Endothelial cell of umbilical vein (primary cell): ENCODE measurements around the gene KIF20A. TPM values are rescaled to one million over a fixed set of nuclear protein-coding genes. Genes with fewer than 3 reads are reported as not detected.

Experiments
- BruUV-seq: library from RNA; stranded (reverse); fragments of 400-500 nt; replicated peaks from 2 replicates; lab custom pipeline; 2021; lab: Mats Ljungman, UMichigan
- CTCF ChIA-PET: fragments of 300-600, 350-600 bp; sonication (Branson Sonifier 250); formaldehyde crosslinking; loops from one replicate; lab custom pipeline; 2021; ENCODE audit warnings: antibody characterized with exemption, inconsistent platforms; lab: Charles Lee
- POLR2A ChIA-PET: fragments of 300-600, 350-600 bp; sonication (Branson Sonifier 250); formaldehyde crosslinking; loops from one replicate; lab custom pipeline; 2021; ENCODE audit warnings: antibody characterized with exemption, inconsistent platforms; lab: Charles Lee
- DNase-seq: peaks from one replicate; pipeline ENCODE4 v3.0.0-alpha.2; 2011; ENCODE audit warnings: low read depth, low spot score
- FAIRE-seq: peaks from 2 replicates; lab custom pipeline; 2011; peaks lifted over from hg19 to GRCh38; lab: Jason Lieb, UNC
- H2AFZ ChIP-seq: 2 replicates; pipeline ENCODE4 v1.6.0; 2012; ENCODE audit warnings: low read depth, low read length, control low read depth, inconsistent platforms
- H3K27ac ChIP-seq: 2 replicates; pipeline ENCODE4 v1.5.1; 2011; ENCODE audit warnings: low read depth, mild to moderate bottlenecking, control low read depth, low read length, moderate library complexity; ENCODE audit not compliant: insufficient read depth
- H3K27me3 ChIP-seq, 2 experiments: 2 replicates each; pipeline versions ENCODE4 v1.6.0 to v1.6.1; 2011; ENCODE audit warnings: low read length in 2 of 2, mixed read lengths in 1 of 2; ENCODE audit not compliant: control insufficient read depth in 2 of 2, insufficient read depth in 2 of 2
- H3K36me3 ChIP-seq, 2 experiments: 2 replicates in 1 of 2; 3 replicates in 1 of 2; pipeline ENCODE4 v1.5.1; 2011; ENCODE audit warnings: low read length in 2 of 2, mild to moderate bottlenecking in 1 of 2, moderate library complexity in 1 of 2; ENCODE audit not compliant: control insufficient read depth in 2 of 2, insufficient read depth in 2 of 2; ENCODE audit errors: extremely low read depth in 1 of 2
- H3K4me1 ChIP-seq: 3 replicates; pipeline ENCODE4 v1.5.1; 2011; ENCODE audit warnings: mild to moderate bottlenecking, low read length; ENCODE audit not compliant: control insufficient read depth, insufficient read depth; ENCODE audit errors: extremely low read depth
- H3K4me2 ChIP-seq: 2 replicates; pipeline ENCODE4 v1.6.1; 2011; ENCODE audit warnings: low read length, control low read depth, mixed read lengths; ENCODE audit not compliant: insufficient read depth
- H3K4me3 ChIP-seq, 3 experiments: fragments of 200-600 bp in 1 of 3; sonication (generic), shearing (Covaris generic) in 1 of 3; replicated peaks in 1 of 3; 2 replicates each; pipeline ENCODE4 v1.5.1; 2011 to 2016; ENCODE audit warnings: control low read depth in 3 of 3, low read length in 3 of 3, mild to moderate bottlenecking in 2 of 3, inconsistent platforms in 1 of 3, low read depth in 1 of 3, moderate library complexity in 1 of 3; ENCODE audit not compliant: insufficient read depth in 1 of 3
- H3K79me2 ChIP-seq: 2 replicates; pipeline ENCODE4 v1.6.0; 2012; ENCODE audit warnings: low read length, inconsistent platforms; ENCODE audit not compliant: control insufficient read depth, insufficient read depth
- H3K9ac ChIP-seq: replicated peaks from 2 replicates; pipeline ENCODE3; 2011; ENCODE audit warnings: low read length, control low read depth; ENCODE audit not compliant: insufficient read depth; ENCODE audit errors: extremely low read depth
- H3K9me1 ChIP-seq: replicated peaks from 3 replicates; pipeline ENCODE4 v1.6.0; 2011; ENCODE audit warnings: mild to moderate bottlenecking, low read length; ENCODE audit not compliant: control insufficient read depth, insufficient read depth; ENCODE audit errors: extremely low read depth
- H3K9me3 ChIP-seq: replicated peaks from 2 replicates; pipeline ENCODE4 v1.5.1; 2012; ENCODE audit warnings: low read length, inconsistent platforms; ENCODE audit not compliant: control insufficient read depth, insufficient read depth
- H4K20me1 ChIP-seq: replicated peaks from 2 replicates; pipeline ENCODE3; 2011; ENCODE audit warnings: mild to moderate bottlenecking, low read length; ENCODE audit not compliant: control insufficient read depth, insufficient read depth; ENCODE audit errors: extremely low read depth
- EZH2 ChIP-seq: IDR thresholded peaks from 2 replicates; pipeline ENCODE4 v1.6.1; 2012; ENCODE audit warnings: borderline replicate concordance, low read depth, mild to moderate bottlenecking, moderate library complexity, low read length, inconsistent platforms; ENCODE audit not compliant: severe bottlenecking
- FOS ChIP-seq: IDR thresholded peaks from 2 replicates; pipeline ENCODE4 v1.6.1; 2011; ENCODE audit warnings: mild to moderate bottlenecking, low read length, moderate library complexity, borderline replicate concordance; ENCODE audit not compliant: insufficient read depth
- GATA2 ChIP-seq: IDR thresholded peaks from 2 replicates; pipeline ENCODE4 v1.7.0; 2011; ENCODE audit warnings: low read depth, mild to moderate bottlenecking, moderate library complexity, mixed read lengths, low read length; ENCODE audit not compliant: insufficient read length, insufficient read depth
- JUN ChIP-seq: IDR thresholded peaks from 2 replicates; pipeline ENCODE4 v1.6.1; 2011; ENCODE audit warnings: borderline replicate concordance, low read depth; ENCODE audit not compliant: insufficient read length, insufficient read depth
- MAX ChIP-seq: IDR thresholded peaks from 2 replicates; pipeline ENCODE4 v1.6.1; 2011; ENCODE audit not compliant: insufficient read depth, insufficient read length
- MYC ChIP-seq: IDR thresholded peaks from one replicate; pipeline ENCODE4 v1.6.1; 2011; ENCODE audit warnings: mild to moderate bottlenecking, low read depth, low read length
- POLR2A ChIP-seq: IDR thresholded peaks from 2 replicates; pipeline ENCODE4 v1.6.1; 2012; ENCODE audit warnings: low read depth, mild to moderate bottlenecking, control low read depth, low read length
- POLR2AphosphoS5 ChIP-seq: IDR thresholded peaks from 2 replicates; pipeline ENCODE4 v1.6.1; 2012; ENCODE audit warnings: low read depth, mild to moderate bottlenecking, control low read depth, low read length, moderate library complexity; ENCODE audit not compliant: insufficient read depth
- dilution Hi-C: fragments of 300-500 bp; cut with MboI; formaldehyde crosslinking; loops from one replicate; pipeline ENCODE4 v1.15.0; 2019; ENCODE audit warnings: low sequenced_read_pairs; ENCODE audit not compliant: extremely low pct_ligation_motif_present
- intact Hi-C: fragments of 100-400 bp; cut with micrococcal nuclease; formaldehyde crosslinking; loops from one replicate; pipeline ENCODE4 v1.10.0; 2022
- polyA plus RNA-seq, 4 experiments: library from polyadenylated mRNA; depleted of rRNA in 3 of 4; stranded (reverse) in 3 of 4; unstranded in 1 of 4; fragments of >200 nt; gene quantifications; 2 replicates each; pipeline versions ENCODE4 v1.2.1 to v1.2.3, GENCODE V29; 2011 to 2012; ENCODE audit warnings: missing spikeins in 1 of 4
- total RNA-seq: library from RNA; stranded (reverse); gene quantifications from 2 replicates; pipeline ENCODE4 v1.2.3, GENCODE V29; 2021
- TF ChIP-seq, protein P1 (sequence below), 2 donors: IDR thresholded peaks; 1 replicate in 1 of 2; 2 replicates in 1 of 2; pipeline ENCODE4 v1.5.1; 2011; ENCODE audit warnings: low read length in 2 of 2, mild to moderate bottlenecking in 2 of 2, moderate library complexity in 2 of 2, control low read depth in 1 of 2, inconsistent platforms in 1 of 2, low read depth in 1 of 2; ENCODE audit not compliant: insufficient read depth in 1 of 2; ENCODE audit errors: extremely low read depth in 1 of 2

The KIF20A gene
- total and polyA plus RNA-seq, 2 donors (not counting 3 experiments of a cell fraction or from before 2014, with no cell fraction given), result 38.7 to 78.1 TPM

DNA sequence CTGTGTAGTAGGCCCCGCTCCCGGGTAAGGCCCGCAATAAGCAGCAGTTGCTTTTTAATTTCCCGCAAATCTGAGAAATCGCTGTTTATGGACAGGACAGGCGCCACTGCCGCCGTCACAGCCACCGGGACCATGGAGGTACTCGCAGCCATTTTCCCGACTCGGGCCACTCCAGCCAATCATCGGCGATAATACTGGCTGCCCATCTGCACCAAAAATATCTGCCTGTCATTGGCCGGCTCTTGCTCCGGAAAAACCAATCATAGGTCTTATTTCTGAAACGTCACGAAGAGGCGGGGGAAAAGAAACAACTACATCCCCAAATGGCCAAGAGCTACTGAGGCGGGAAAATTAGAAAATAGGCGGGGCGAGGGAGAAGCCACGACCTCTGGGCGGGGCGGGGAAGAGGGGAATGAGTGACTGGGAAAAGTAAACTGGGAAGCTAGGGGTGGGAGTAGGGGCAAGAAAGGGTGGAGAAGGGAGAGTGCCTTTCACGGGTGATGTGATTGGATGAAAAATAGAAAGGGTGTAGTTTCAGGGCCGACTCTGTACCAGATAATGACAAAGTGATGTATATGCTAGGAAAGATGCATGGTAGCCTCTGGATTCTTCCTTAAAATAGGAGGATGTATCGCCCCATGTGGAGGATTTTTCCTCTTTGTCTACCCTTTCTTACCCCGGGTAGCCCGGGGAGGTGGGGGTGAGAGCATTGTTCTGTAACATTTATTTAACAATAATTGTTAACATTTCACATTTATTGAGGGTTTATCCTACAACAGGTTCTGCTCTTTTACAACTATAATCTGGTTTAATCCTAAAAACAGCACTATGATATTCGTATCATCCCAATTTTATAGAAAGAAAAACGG is 34.5 kb downstream of the KIF20A start, which contains the start of gene CDC23:
TSS of gene CDC23 (minus strand) at position 163 of the 869 bp plus-strand sequence. CDS start at position 152, 11 bp downstream.
- H3K9me3 ChIP-seq, result no peaks in the 10 kb centered on the region
- peaks cover 39% of the 10 kb centered on the region for H3K79me2 ChIP-seq
- no peaks in the 10 kb centered on the region for H3K9me1 ChIP-seq
- no peaks in the 10 kb centered on the region for H3K27me3 ChIP-seq
- ChIA-PET CTCF (interaction anchor here (1.0 to 1.9 kb wide), 3 partner anchors 10 to 139 kb away, joined by 3 to 10 read pairs (median 4); partner anchors contain the start of gene KDM3B), POLR2A (interaction anchor here (0.8 kb wide), 1 partner anchor 27 kb away, joined by 4 read pairs; no protein-coding TSS in a partner anchor)
- intact Hi-C loops, result loop anchor here (1.0 kb wide), 1 partner anchor 34 kb away; the partner anchor contains the start of gene KIF20A
- TSS peak; percentile 79 for BruUV-seq
- H3K36me3 ChIP-seq, result no peaks in the 10 kb centered on the region
- peak within 1 kb of the TSS; percentile 91 for H3K9ac ChIP-seq
- peak; percentile 100 for FAIRE-seq
- H3K4me3 ChIP-seq, result peak within 1 kb of the TSS; percentile 46 to 71 (median 61)
- peak within 1 kb of the TSS; percentile 84 for H3K4me2 ChIP-seq
- DNase-seq, result peak; percentile 99
- H3K4me1 ChIP-seq, result peaks cover 11% of the 10 kb centered on the region
- H3K27ac ChIP-seq, result peak within 1 kb of the TSS; percentile 77
- TF ChIP-seq FOS, result no peak
- no peak for TF ChIP-seq EZH2
- TF ChIP-seq MYC, result no peak
- TF ChIP-seq JUN, result no peak
- peak; percentile 25 for TF ChIP-seq POLR2AphosphoS5
- TF ChIP-seq POLR2A, result peak; percentile 27
- no peak for TF ChIP-seq MAX
- TF ChIP-seq, protein P1, sequence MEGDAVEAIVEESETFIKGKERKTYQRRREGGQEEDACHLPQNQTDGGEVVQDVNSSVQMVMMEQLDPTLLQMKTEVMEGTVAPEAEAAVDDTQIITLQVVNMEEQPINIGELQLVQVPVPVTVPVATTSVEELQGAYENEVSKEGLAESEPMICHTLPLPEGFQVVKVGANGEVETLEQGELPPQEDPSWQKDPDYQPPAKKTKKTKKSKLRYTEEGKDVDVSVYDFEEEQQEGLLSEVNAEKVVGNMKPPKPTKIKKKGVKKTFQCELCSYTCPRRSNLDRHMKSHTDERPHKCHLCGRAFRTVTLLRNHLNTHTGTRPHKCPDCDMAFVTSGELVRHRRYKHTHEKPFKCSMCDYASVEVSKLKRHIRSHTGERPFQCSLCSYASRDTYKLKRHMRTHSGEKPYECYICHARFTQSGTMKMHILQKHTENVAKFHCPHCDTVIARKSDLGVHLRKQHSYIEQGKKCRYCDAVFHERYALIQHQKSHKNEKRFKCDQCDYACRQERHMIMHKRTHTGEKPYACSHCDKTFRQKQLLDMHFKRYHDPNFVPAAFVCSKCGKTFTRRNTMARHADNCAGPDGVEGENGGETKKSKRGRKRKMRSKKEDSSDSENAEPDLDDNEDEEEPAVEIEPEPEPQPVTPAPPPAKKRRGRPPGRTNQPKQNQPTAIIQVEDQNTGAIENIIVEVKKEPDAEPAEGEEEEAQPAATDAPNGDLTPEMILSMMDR (IDR thresholded peaks at IDR 0.05; ENCODE audit: extremely low read depth in 1 of 2, insufficient read depth in 1 of 2, low read depth in 1 of 2, low read length in 2 of 2), result no peak
- no peak for TF ChIP-seq GATA2
- dilution Hi-C loops, result no loop called here
- no peaks in the 10 kb centered on the region for H4K20me1 ChIP-seq
- peak within 1 kb of the TSS; percentile 96 for H2AFZ ChIP-seq
